Measurements from ENCODE around the gene MYH2.

MYH2 gene

DNA sequence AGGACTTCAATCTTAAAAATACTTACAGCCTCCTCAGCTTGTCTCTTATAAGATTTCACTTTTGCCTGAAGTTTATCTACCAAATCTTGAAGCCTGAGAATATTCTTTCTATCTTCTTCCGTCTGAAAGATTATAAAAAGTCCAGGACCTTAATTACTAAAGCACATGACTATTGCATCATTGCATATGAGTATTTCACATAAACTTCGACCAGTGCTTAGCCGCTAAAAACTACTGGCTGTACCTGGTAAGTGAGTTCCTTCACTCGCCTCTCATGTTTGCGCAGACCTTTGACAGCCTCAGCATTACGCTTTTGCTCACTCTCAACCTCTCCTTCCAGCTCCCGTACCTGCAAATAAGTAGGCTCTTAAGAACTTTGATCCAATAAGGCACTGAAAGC is 26.4 kb downstream of the MYH2 start:
- TF ChIP-seq TAF1 (IDR thresholded peaks at IDR 0.05; ENCODE audit: borderline replicate concordance, insufficient read depth, low read length), result no peak
- TF ChIP-seq FOXP2 (optimal IDR thresholded peaks at IDR 0.05; ENCODE audit: borderline replicate concordance, extremely low read depth, extremely low read length, insufficient read depth), result no peak

DNA sequence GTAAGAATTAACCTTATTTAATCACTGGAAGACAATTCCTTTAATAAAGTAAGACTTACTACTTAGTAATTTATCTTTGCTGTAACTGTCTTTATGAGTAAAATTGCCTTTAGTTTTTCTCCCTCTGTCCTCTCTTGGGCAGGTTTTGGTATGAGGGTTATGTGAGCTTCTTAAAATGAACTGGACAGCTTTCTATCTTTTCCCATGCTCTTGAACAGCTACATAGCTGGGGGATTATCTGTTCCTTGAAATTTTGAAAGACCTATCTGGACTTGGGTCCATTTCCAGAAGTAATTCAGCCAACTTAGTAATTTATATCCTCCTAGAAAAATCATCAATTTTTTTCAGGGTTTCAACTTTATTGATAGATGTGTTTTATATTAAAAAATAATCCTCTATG is 27.5 kb downstream of the MYH2 start:
- TF ChIP-seq FOXP2 (optimal IDR thresholded peaks at IDR 0.05; ENCODE audit: borderline replicate concordance, extremely low read depth, extremely low read length, insufficient read depth) (no peak), POLR2AphosphoS5 (IDR thresholded peaks at IDR 0.05; ENCODE audit: low read depth, low read length) (no peak), SIN3A (IDR thresholded peaks at IDR 0.05; ENCODE audit: borderline replicate concordance, insufficient read depth, low read length) (no peak), TAF1 (IDR thresholded peaks at IDR 0.05; ENCODE audit: borderline replicate concordance, insufficient read depth, low read length) (no peak)
- TF ChIP-seq, protein P1, sequence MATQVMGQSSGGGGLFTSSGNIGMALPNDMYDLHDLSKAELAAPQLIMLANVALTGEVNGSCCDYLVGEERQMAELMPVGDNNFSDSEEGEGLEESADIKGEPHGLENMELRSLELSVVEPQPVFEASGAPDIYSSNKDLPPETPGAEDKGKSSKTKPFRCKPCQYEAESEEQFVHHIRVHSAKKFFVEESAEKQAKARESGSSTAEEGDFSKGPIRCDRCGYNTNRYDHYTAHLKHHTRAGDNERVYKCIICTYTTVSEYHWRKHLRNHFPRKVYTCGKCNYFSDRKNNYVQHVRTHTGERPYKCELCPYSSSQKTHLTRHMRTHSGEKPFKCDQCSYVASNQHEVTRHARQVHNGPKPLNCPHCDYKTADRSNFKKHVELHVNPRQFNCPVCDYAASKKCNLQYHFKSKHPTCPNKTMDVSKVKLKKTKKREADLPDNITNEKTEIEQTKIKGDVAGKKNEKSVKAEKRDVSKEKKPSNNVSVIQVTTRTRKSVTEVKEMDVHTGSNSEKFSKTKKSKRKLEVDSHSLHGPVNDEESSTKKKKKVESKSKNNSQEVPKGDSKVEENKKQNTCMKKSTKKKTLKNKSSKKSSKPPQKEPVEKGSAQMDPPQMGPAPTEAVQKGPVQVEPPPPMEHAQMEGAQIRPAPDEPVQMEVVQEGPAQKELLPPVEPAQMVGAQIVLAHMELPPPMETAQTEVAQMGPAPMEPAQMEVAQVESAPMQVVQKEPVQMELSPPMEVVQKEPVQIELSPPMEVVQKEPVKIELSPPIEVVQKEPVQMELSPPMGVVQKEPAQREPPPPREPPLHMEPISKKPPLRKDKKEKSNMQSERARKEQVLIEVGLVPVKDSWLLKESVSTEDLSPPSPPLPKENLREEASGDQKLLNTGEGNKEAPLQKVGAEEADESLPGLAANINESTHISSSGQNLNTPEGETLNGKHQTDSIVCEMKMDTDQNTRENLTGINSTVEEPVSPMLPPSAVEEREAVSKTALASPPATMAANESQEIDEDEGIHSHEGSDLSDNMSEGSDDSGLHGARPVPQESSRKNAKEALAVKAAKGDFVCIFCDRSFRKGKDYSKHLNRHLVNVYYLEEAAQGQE (IDR thresholded peaks at IDR 0.05; ENCODE audit: insufficient read depth in 1 of 2, low read depth in 2 of 2, low read length in 2 of 2), result no peak

DNA sequence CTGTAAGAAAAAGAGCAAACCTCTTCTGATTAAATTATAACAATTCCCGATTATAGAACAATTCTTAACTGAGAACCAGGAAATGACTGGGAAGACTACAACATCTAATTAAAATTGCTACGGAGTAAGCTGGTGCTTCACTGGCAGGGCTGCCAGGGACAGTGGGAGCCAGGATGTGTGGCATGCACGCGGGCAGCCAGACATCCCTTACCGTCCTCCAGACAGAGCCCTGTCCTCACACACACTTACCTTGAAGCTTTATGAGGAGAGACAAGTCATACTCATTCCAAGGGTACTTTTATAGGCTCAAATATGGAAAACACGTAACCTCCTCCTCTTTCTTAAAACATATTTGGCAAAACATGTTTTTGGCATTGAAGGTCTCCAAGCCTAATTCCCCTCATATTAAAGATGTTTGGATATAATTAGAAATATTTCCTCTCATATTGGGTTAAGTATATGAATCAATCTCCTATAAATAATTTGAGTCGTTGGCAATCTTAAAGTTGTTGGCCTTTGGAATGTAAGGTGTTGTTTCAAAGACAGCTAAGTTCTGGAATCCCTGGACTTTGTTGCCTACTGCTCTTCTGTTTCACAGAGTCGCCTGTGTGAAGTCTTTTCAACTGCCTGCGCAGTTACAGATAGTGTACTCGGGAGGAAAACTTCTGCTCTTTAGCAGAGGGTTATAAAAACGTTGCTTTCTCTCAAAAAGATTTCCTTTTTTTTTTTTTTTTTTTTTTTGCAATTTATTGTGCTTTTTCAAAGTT is 31.0 kb downstream of the MYH2 start, which contains the start of gene MYH1:
TSS of gene MYH1 (minus strand) at position 272 of the 767 bp plus-strand sequence. CDS start 1,900 bp downstream, outside the sequence.
- no peak for TF ChIP-seq POLR2AphosphoS5 (IDR thresholded peaks at IDR 0.05; ENCODE audit: low read depth, low read length)
- no peak for TF ChIP-seq FOXP2 (optimal IDR thresholded peaks at IDR 0.05; ENCODE audit: borderline replicate concordance, extremely low read depth, extremely low read length, insufficient read depth)
- no peak for TF ChIP-seq SIN3A (IDR thresholded peaks at IDR 0.05; ENCODE audit: borderline replicate concordance, insufficient read depth, low read length)
- TF ChIP-seq, protein P1 (IDR thresholded peaks at IDR 0.05; ENCODE audit: insufficient read depth in 1 of 2, low read depth in 2 of 2, low read length in 2 of 2), result no peak
- TF ChIP-seq TAF1 (IDR thresholded peaks at IDR 0.05; ENCODE audit: borderline replicate concordance, insufficient read depth, low read length), result no peak

DNA sequence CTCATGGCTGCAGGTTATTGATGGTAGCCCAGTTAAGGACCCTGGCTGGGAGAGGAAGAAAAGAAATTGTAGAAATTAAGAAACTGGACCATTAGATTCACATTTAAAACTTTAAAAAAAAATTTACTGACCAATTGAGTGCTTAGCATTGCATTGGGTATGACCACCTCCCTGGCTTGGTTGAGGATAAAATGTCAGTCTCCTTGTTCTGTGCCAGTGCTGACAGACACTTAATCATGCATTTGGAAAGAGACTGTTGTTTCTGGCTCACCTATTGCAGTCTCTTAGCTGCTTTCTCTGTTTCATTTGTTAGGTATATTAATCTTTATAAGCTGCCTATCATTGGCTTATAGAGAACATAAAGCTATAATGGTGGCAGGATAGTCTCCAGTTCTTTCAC is 32.8 kb downstream of the MYH2 start:
- TF ChIP-seq FOXP2 (optimal IDR thresholded peaks at IDR 0.05; ENCODE audit: borderline replicate concordance, extremely low read depth, extremely low read length, insufficient read depth), result no peak
- TF ChIP-seq, protein P1 (IDR thresholded peaks at IDR 0.05; ENCODE audit: insufficient read depth in 1 of 2, low read depth in 2 of 2, low read length in 2 of 2), result no peak
- TF ChIP-seq TAF1 (IDR thresholded peaks at IDR 0.05; ENCODE audit: borderline replicate concordance, insufficient read depth, low read length), result no peak
- no peak for TF ChIP-seq POLR2AphosphoS5 (IDR thresholded peaks at IDR 0.05; ENCODE audit: low read depth, low read length)
- no peak for TF ChIP-seq SIN3A (IDR thresholded peaks at IDR 0.05; ENCODE audit: borderline replicate concordance, insufficient read depth, low read length)

DNA sequence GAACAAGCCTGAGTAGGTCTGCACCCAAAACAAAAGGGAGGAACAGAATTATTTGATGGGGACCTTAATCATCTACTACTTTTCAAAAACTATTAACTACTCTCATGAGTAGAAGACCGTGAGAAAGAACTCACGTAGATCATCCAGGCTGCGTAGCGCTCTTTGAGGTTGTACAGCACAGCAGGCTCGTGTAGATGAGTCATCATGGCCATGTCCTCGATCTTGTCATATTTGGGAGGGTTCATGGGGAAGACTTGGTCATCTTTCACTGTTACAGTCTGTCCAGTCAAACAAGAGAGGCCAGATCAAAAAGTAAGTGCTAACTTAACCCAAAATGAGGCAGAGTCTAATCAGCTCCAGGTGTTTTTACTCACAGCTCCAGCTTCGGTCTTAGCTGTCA is 33.4 kb downstream of the MYH2 start:
- TF ChIP-seq POLR2AphosphoS5 (IDR thresholded peaks at IDR 0.05; ENCODE audit: low read depth, low read length), result no peak
- TF ChIP-seq, protein P1 (IDR thresholded peaks at IDR 0.05; ENCODE audit: insufficient read depth in 1 of 2, low read depth in 2 of 2, low read length in 2 of 2), result no peak

Data from PFSK-1 (cell line).